GM12892 (cell line): ENCODE measurements around the gene TMEM223.

ENCODE experiments used
- POLR2A ChIP-seq: IDR thresholded peaks from 2 replicates; pipeline ENCODE4 v1.6.1; 2011; ENCODE audit warnings: low read depth, low read length, control low read depth
- POLR2AphosphoS5 ChIP-seq: IDR thresholded peaks from 2 replicates; pipeline ENCODE4 v1.6.1; 2011; ENCODE audit warnings: low read depth, low read length, control low read depth

DNA sequence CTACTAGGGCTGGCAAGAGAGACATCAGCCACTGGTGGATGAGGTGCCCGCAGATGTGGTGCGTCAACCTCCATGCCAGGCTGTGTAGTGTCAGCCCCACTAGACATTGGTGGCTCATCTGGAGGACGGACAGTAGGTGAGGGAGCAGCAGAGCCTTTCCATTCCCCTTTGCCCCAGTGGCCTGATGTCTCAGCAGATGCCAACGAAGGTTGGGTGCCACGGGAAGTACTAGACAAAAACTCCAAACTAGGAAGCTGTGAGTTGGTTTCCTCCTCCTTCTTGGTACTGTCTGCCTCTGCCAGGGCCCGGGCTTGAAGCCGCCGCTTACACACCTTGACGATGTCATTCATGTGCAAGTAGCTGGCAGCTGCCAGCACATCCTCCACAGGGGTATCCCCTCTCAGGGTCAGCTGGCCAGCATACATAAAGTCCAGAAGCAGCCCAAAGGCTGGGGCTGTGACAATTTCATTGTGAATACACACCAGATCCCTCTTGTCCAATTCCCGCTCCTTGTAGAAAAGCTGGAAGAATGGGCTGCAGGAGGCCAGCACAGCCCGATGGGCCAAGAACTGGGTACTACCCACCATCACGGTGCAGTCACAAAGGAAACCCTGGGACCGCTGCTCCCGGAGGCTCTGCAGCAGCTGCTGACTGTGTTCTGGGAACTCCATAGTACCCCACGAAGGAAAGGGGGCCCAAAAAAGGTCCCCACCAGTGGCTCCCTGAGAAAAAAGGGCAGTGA, 38.6 kb downstream of the TMEM223 start:
- TF ChIP-seq POLR2A (no peak), POLR2AphosphoS5 (no peak)
